ENCODE measurements around the gene ERF. TPM values are rescaled to one million over a fixed set of nuclear protein-coding genes. Genes with fewer than 3 reads are reported as not detected.

The ERF gene
- total RNA-seq, 1 donor from 2014 or later, result 35.8 TPM

GRCh38 chr19:42276284-42276683 lies 21.4 kb upstream of the ERF start:
- H3K27ac ChIP-seq, result no peak overlapping the region
- no peak for DNase-seq
- H3K27me3 ChIP-seq (ENCODE audit: low read depth), result no peaks in the 10 kb centered on the region

GRCh38 chr19:42275517-42275916 lies 20.6 kb upstream of the ERF start:
- no peak for TF ChIP-seq CTCF (IDR thresholded peaks at IDR 0.05)
- intact Hi-C loops (cut with DNase I), result no loop called here
- peaks cover 63% of the 10 kb centered on the region for H3K4me1 ChIP-seq
- no peaks in the 10 kb centered on the region for H3K9me3 ChIP-seq
- no peak overlapping the region for H3K4me3 ChIP-seq
- H3K36me3 ChIP-seq, result peaks cover 35% of the 10 kb centered on the region
- H3K27me3 ChIP-seq (ENCODE audit: low read depth), result no peaks in the 10 kb centered on the region
- ATAC-seq (no peak), DNase-seq (no peak)
- no peak overlapping the region for H3K27ac ChIP-seq

More at GRCh38 chr19:42276284-42276683, 21.4 kb upstream of the ERF start:
- Histone ChIP-seq H3K4me3 (no peak overlapping the region), H3K9me3 (no peaks in the 10 kb centered on the region), H3K36me3 (peaks cover 35% of the 10 kb centered on the region), H3K4me1 (peaks cover 59% of the 10 kb centered on the region)
- intact Hi-C loops (cut with DNase I), result no loop called here
- ATAC-seq, result no peak
- TF ChIP-seq CTCF (IDR thresholded peaks at IDR 0.05), result no peak

- intact Hi-C loops (cut with DNase I), result no loop called here
- Histone ChIP-seq H3K4me3 (no peak overlapping the region), H3K27me3 (ENCODE audit: low read depth) (no peaks in the 10 kb centered on the region), H3K9me3 (no peaks in the 10 kb centered on the region), H3K4me1 (peaks cover 67% of the 10 kb centered on the region), H3K27ac (no peak overlapping the region), H3K36me3 (peaks cover 35% of the 10 kb centered on the region)
- DNase-seq (no peak), ATAC-seq (no peak)
- no peak for TF ChIP-seq CTCF (IDR thresholded peaks at IDR 0.05)
Measured at GRCh38 chr19:42275103-42275502, 20.2 kb upstream of the ERF start.

- no peaks in the 10 kb centered on the region for H3K9me3 ChIP-seq
- TF ChIP-seq CTCF (IDR thresholded peaks at IDR 0.05), result no peak
- H3K27ac ChIP-seq, result no peak overlapping the region
- H3K4me3 ChIP-seq, result no peak overlapping the region
- H3K27me3 ChIP-seq (ENCODE audit: low read depth), result no peaks in the 10 kb centered on the region
- ATAC-seq (no peak), DNase-seq (peak; percentile 42)
- peaks cover 65% of the 10 kb centered on the region for H3K4me1 ChIP-seq
- intact Hi-C loops (cut with DNase I), result no loop called here
- H3K36me3 ChIP-seq, result peaks cover 35% of the 10 kb centered on the region
Measured at GRCh38 chr19:42274065-42274682, 19.2 kb upstream of the ERF start.

GRCh38 chr19:42273407-42274064 lies 18.6 kb upstream of the ERF start:
- no peaks in the 10 kb centered on the region for H3K9me3 ChIP-seq
- ATAC-seq (no peak), DNase-seq (peak; percentile 40)
- no peak for TF ChIP-seq CTCF (IDR thresholded peaks at IDR 0.05)
- peaks cover 59% of the 10 kb centered on the region for H3K4me1 ChIP-seq
- H3K27ac ChIP-seq, result no peak overlapping the region
- no peaks in the 10 kb centered on the region for H3K27me3 ChIP-seq (ENCODE audit: low read depth)
- no peak overlapping the region for H3K4me3 ChIP-seq
- intact Hi-C loops (cut with DNase I), result no loop called here
- peaks cover 35% of the 10 kb centered on the region for H3K36me3 ChIP-seq
